GM19023 (cell line): ENCODE measurements around the gene FAF1.

ENCODE experiments used
- ATAC-seq: cut with Tn5 transposase; IDR thresholded peaks from one replicate; pipeline ENCODE4 v1.9.1; 2021; ENCODE audit warnings: mild to moderate bottlenecking, moderate library complexity; ENCODE audit not compliant: unreplicated experiment

Gene FAF1

GRCh38 chr1:50454911-50455310 is 505.2 kb downstream of the FAF1 start:
- ATAC-seq: no peak

GRCh38 chr1:50453266-50453665 is 506.8 kb downstream of the FAF1 start:
- ATAC-seq: no peak

- ATAC-seq: no peak
Observed at GRCh38 chr1:50452700-50453099, 507.4 kb downstream of the FAF1 start.

- ATAC-seq: no peak
Observed at GRCh38 chr1:50450861-50451653, 509.0 kb downstream of the FAF1 start.

- ATAC-seq: no peak
Observed at GRCh38 chr1:50447961-50448360, 512.1 kb downstream of the FAF1 start.

GRCh38 chr1:50441183-50441582 is 518.9 kb downstream of the FAF1 start:
- ATAC-seq: no peak

- no peak for ATAC-seq
Observed at GRCh38 chr1:50438945-50439344, 521.1 kb downstream of the FAF1 start.

GRCh38 chr1:50436489-50436888 is 523.6 kb downstream of the FAF1 start:
- ATAC-seq: no peak

- no peak for ATAC-seq
Observed at GRCh38 chr1:50430010-50430405, 530.1 kb downstream of the FAF1 start.

GRCh38 chr1:50427818-50428779 is 532.0 kb downstream of the FAF1 start:
- no peak for ATAC-seq

GRCh38 chr1:50427086-50427817 is 532.8 kb downstream of the FAF1 start:
- no peak for ATAC-seq

- ATAC-seq: no peak
Observed at GRCh38 chr1:50426702-50427085, 533.4 kb downstream of the FAF1 start.

- ATAC-seq: no peak
Observed at GRCh38 chr1:50426108-50426700, 533.9 kb downstream of the FAF1 start.

- ATAC-seq: no peak
Observed at GRCh38 chr1:50425376-50426107, 534.5 kb downstream of the FAF1 start.

- ATAC-seq: no peak
Observed at GRCh38 chr1:50424884-50425375, 535.1 kb downstream of the FAF1 start.

- no peak for ATAC-seq
Observed at GRCh38 chr1:50424045-50424883, 535.8 kb downstream of the FAF1 start.

- no peak for ATAC-seq
Observed at GRCh38 chr1:50423670-50424000, 536.4 kb downstream of the FAF1 start.

GRCh38 chr1:50422946-50423669 is 537.0 kb downstream of the FAF1 start, which contains the start of gene DMRTA2:
Gene DMRTA2, minus strand, starts transcription at chr1:50423443. Its CDS starts 1,907 bp downstream, at chr1:50421536.
- peak; percentile 40 for ATAC-seq

- no peak for ATAC-seq
Observed at GRCh38 chr1:50422675-50422945, 537.5 kb downstream of the FAF1 start.
